Stimulated activated CD8-positive, alpha-beta memory T cell treated with anti-CD3 and anti-CD28 coated beads, Interleukin-2, amount 100 ng/mL, for 48 hours (primary cell): ENCODE data around the gene IKBKE.

Source experiments
- DNase-seq, 2 donors: peaks; one replicate each; pipeline ENCODE4 v3.0.0-alpha.2; 2020; ENCODE audit warnings: low read depth in 2 of 2

IKBKE gene

GRCh38 chr1:206540044-206540780, 69.9 kb downstream of the IKBKE start:
- DNase-seq: no peak

GRCh38 chr1:206541236-206541833, 71.1 kb downstream of the IKBKE start:
- DNase-seq: no peak

GRCh38 chr1:206544562-206545257, 74.4 kb downstream of the IKBKE start:
- peak; percentile 64 to 82 for DNase-seq

- no peak for DNase-seq
Observed at GRCh38 chr1:206545351-206545750, 75.1 kb downstream of the IKBKE start.
